Measurements from ENCODE around the gene EPHB2.

EPHB2 gene

GRCh38 chr1:22889213-22889827 is 178.7 kb downstream of the EPHB2 start:
- DNase-seq, result no peak

GRCh38 chr1:22892789-22893188 is 182.2 kb downstream of the EPHB2 start:
- DNase-seq, result no peak

GRCh38 chr1:22893292-22893691 is 182.7 kb downstream of the EPHB2 start:
- DNase-seq, result no peak

- DNase-seq, result no peak
Observed at GRCh38 chr1:22895357-22895756, 184.7 kb downstream of the EPHB2 start.

GRCh38 chr1:22896184-22896583 is 185.5 kb downstream of the EPHB2 start:
- no peak for DNase-seq

GRCh38 chr1:22900451-22900850 is 189.8 kb downstream of the EPHB2 start:
- no peak for DNase-seq

GRCh38 chr1:22903113-22903512 is 192.5 kb downstream of the EPHB2 start:
- DNase-seq, result no peak

- DNase-seq, result no peak
Observed at GRCh38 chr1:22906968-22907367, 196.3 kb downstream of the EPHB2 start.

GRCh38 chr1:22907528-22907927 is 196.9 kb downstream of the EPHB2 start:
- DNase-seq, result no peak

GRCh38 chr1:22908880-22909426 is 198.3 kb downstream of the EPHB2 start:
- no peak for DNase-seq

- DNase-seq, result no peak
Observed at GRCh38 chr1:22910286-22910685, 199.6 kb downstream of the EPHB2 start.

- DNase-seq, result no peak
Observed at GRCh38 chr1:22910986-22911651, 200.5 kb downstream of the EPHB2 start.

GRCh38 chr1:22912311-22912710 is 201.7 kb downstream of the EPHB2 start:
- DNase-seq, result no peak

GRCh38 chr1:22913421-22914141 is 202.9 kb downstream of the EPHB2 start:
- DNase-seq, result no peak

GRCh38 chr1:22914156-22914555 is 203.5 kb downstream of the EPHB2 start:
- DNase-seq, result no peak

- DNase-seq, result no peak
Observed at GRCh38 chr1:22914633-22915217, 204.1 kb downstream of the EPHB2 start.

- DNase-seq, result no peak
Observed at GRCh38 chr1:22915231-22915630, 204.6 kb downstream of the EPHB2 start.

GRCh38 chr1:22915816-22916470 is 205.3 kb downstream of the EPHB2 start:
- DNase-seq, result no peak

GRCh38 chr1:22916471-22916820 is 205.8 kb downstream of the EPHB2 start:
- no peak for DNase-seq

- DNase-seq, result no peak
Observed at GRCh38 chr1:22917989-22918388, 207.3 kb downstream of the EPHB2 start.

GRCh38 chr1:22918644-22919043 is 208.0 kb downstream of the EPHB2 start:
- DNase-seq, result no peak

GRCh38 chr1:22919341-22920025 is 208.8 kb downstream of the EPHB2 start:
- no peak for DNase-seq

Measured in stimulated activated CD4-positive, alpha-beta T cell treated with anti-CD3 and anti-CD28 coated beads, Interleukin-1b, Interleukin-23, amount 100 ng/mL, for 48 hours (primary cell).